Adipocyte (in vitro differentiated cells): ENCODE data around the gene KCNQ1.

Source experiments
- DNase-seq: peaks from one replicate; pipeline ENCODE4 v3.0.0-alpha.2; 2015; ENCODE audit warnings: low read depth
- H3K27me3 ChIP-seq: replicated peaks from 2 replicates; pipeline ENCODE4 v1.7.0; 2013; ENCODE audit warnings: mild to moderate bottlenecking, low read length, moderate library complexity; ENCODE audit not compliant: control insufficient read depth, insufficient read depth
- H3K36me3 ChIP-seq: 2 replicates; pipeline ENCODE4 v1.7.0; 2013; ENCODE audit warnings: low read length, mild to moderate bottlenecking, moderate library complexity; ENCODE audit not compliant: control insufficient read depth, insufficient read depth, severe bottlenecking
- H3K4me1 ChIP-seq: 2 replicates; pipeline ENCODE4 v1.7.0; 2013; ENCODE audit warnings: mild to moderate bottlenecking, low read length, moderate library complexity; ENCODE audit not compliant: control insufficient read depth, insufficient read depth
- H3K4me3 ChIP-seq: 2 replicates; pipeline ENCODE4 v1.7.0; 2013; ENCODE audit warnings: mild to moderate bottlenecking, low read length, moderate library complexity
- H3K9ac ChIP-seq: 2 replicates; pipeline ENCODE4 v1.7.0; 2013; ENCODE audit warnings: mild to moderate bottlenecking, low read length, moderate library complexity
- H3K9me3 ChIP-seq: 2 replicates; pipeline ENCODE4 v1.7.0; 2013; ENCODE audit warnings: mild to moderate bottlenecking, low read length, moderate library complexity; ENCODE audit not compliant: control insufficient read depth

KCNQ1 gene

GRCh38 chr11:2745511-2745910 lies 300.7 kb downstream of the KCNQ1 start:
- Histone ChIP-seq H3K9me3 (no peaks in the 10 kb centered on the region), H3K36me3 (no peaks in the 10 kb centered on the region), H3K4me3 (no peak overlapping the region), H3K27me3 (peaks cover 9% of the 10 kb centered on the region), H3K4me1 (peaks cover 25% of the 10 kb centered on the region), H3K9ac (no peak overlapping the region)
- DNase-seq, result no peak

- no peak overlapping the region for H3K9ac ChIP-seq
- no peaks in the 10 kb centered on the region for H3K9me3 ChIP-seq
- H3K27me3 ChIP-seq, result peaks cover 17% of the 10 kb centered on the region
- H3K4me3 ChIP-seq, result no peak overlapping the region
- H3K4me1 ChIP-seq, result peaks cover 14% of the 10 kb centered on the region
- no peak for DNase-seq
- H3K36me3 ChIP-seq, result no peaks in the 10 kb centered on the region
Observed at GRCh38 chr11:2746401-2747247, 301.8 kb downstream of the KCNQ1 start.

- Histone ChIP-seq H3K9ac (no peak overlapping the region), H3K4me3 (no peak overlapping the region), H3K27me3 (peaks cover 26% of the 10 kb centered on the region), H3K9me3 (no peaks in the 10 kb centered on the region), H3K4me1 (peaks cover 5% of the 10 kb centered on the region), H3K36me3 (no peaks in the 10 kb centered on the region)
- DNase-seq, result no peak
Observed at GRCh38 chr11:2747248-2748027, 302.6 kb downstream of the KCNQ1 start.

GRCh38 chr11:2748061-2748813 lies 303.4 kb downstream of the KCNQ1 start:
- H3K9me3 ChIP-seq, result no peaks in the 10 kb centered on the region
- H3K4me3 ChIP-seq, result no peak overlapping the region
- no peak for DNase-seq
- no peaks in the 10 kb centered on the region for H3K36me3 ChIP-seq
- H3K27me3 ChIP-seq, result peaks cover 34% of the 10 kb centered on the region
- H3K4me1 ChIP-seq, result no peaks in the 10 kb centered on the region
- H3K9ac ChIP-seq, result no peak overlapping the region

- Histone ChIP-seq H3K4me1 (no peaks in the 10 kb centered on the region), H3K36me3 (no peaks in the 10 kb centered on the region), H3K4me3 (no peak overlapping the region), H3K9me3 (peaks cover 4% of the 10 kb centered on the region), H3K27me3 (peaks cover 40% of the 10 kb centered on the region), H3K9ac (no peak overlapping the region)
- no peak for DNase-seq
Observed at GRCh38 chr11:2748814-2749554, 304.2 kb downstream of the KCNQ1 start.

- H3K36me3 ChIP-seq, result no peaks in the 10 kb centered on the region
- peaks cover 10% of the 10 kb centered on the region for H3K9me3 ChIP-seq
- no peak overlapping the region for H3K9ac ChIP-seq
- DNase-seq, result no peak
- peaks cover 40% of the 10 kb centered on the region for H3K27me3 ChIP-seq
- H3K4me3 ChIP-seq, result no peak overlapping the region
- no peaks in the 10 kb centered on the region for H3K4me1 ChIP-seq
Observed at GRCh38 chr11:2750101-2750681, 305.4 kb downstream of the KCNQ1 start.

- Histone ChIP-seq H3K27me3 (peaks cover 40% of the 10 kb centered on the region), H3K9ac (no peak overlapping the region), H3K4me3 (no peak overlapping the region), H3K36me3 (no peaks in the 10 kb centered on the region), H3K9me3 (peaks cover 10% of the 10 kb centered on the region), H3K4me1 (no peaks in the 10 kb centered on the region)
- DNase-seq, result no peak
Observed at GRCh38 chr11:2750682-2751522, 306.1 kb downstream of the KCNQ1 start.

- no peak overlapping the region for H3K9ac ChIP-seq
- no peak overlapping the region for H3K4me3 ChIP-seq
- peaks cover 11% of the 10 kb centered on the region for H3K9me3 ChIP-seq
- H3K4me1 ChIP-seq, result no peaks in the 10 kb centered on the region
- no peaks in the 10 kb centered on the region for H3K36me3 ChIP-seq
- H3K27me3 ChIP-seq, result peaks cover 40% of the 10 kb centered on the region
- no peak for DNase-seq
Observed at GRCh38 chr11:2751523-2752203, 306.9 kb downstream of the KCNQ1 start.

- no peaks in the 10 kb centered on the region for H3K36me3 ChIP-seq
- no peaks in the 10 kb centered on the region for H3K4me1 ChIP-seq
- peaks cover 18% of the 10 kb centered on the region for H3K9me3 ChIP-seq
- no peak overlapping the region for H3K9ac ChIP-seq
- peaks cover 40% of the 10 kb centered on the region for H3K27me3 ChIP-seq
- DNase-seq, result peak; percentile 5
- no peak overlapping the region for H3K4me3 ChIP-seq
Observed at GRCh38 chr11:2752204-2752770, 307.5 kb downstream of the KCNQ1 start.
